K562 (cell line): ENCODE data around the gene MFSD11. TPM values are rescaled to one million over a fixed set of nuclear protein-coding genes. Genes with fewer than 3 reads are reported as not detected.

ENCODE experiments used
- ATAC-seq: fragments of 200-7000 bp; cut with Tn5 transposase; 3 replicates; pipeline ENCODE4 v1.9.1; 2020; ENCODE audit warnings: moderate library complexity
- BruUV-seq: library from RNA; stranded (reverse); fragments of 400-500 nt; replicated peaks from 2 replicates; lab custom pipeline; 2021; lab: Mats Ljungman, UMichigan
- CTCF ChIA-PET: fragments of 300-600 bp; formaldehyde crosslinking; extraction: SDS; loops from one replicate; lab custom pipeline; 2021; ENCODE audit warnings: low intra/inter-chr PET ratio; lab: Yijun Ruan, JAX
- POLR2A ChIA-PET: fragments of 300-600, 350-650 bp; sonication (Branson Sonifier 250); formaldehyde crosslinking; extraction: SDS; loops from one replicate; lab custom pipeline; 2021; ENCODE audit warnings: antibody characterized with exemption, inconsistent platforms; lab: Yijun Ruan, JAX
- DNase-seq, 4 experiments: peaks; one replicate each; pipeline versions ENCODE4 v3.0.0 to v3.0.0-alpha.2; 2011 to 2018; ENCODE audit warnings: low spot score in 3 of 4, mixed read lengths in 3 of 4; ENCODE audit errors: extremely low read depth in 1 of 4
- FAIRE-seq: peaks from 2 replicates; lab custom pipeline; 2011; peaks lifted over from hg19 to GRCh38; lab: Jason Lieb, UNC
- H2AFZ ChIP-seq: 2 replicates; pipeline ENCODE4 v1.6.0; 2011; ENCODE audit warnings: low read depth, low read length, control low read depth, inconsistent platforms
- H3K27ac ChIP-seq: fragments of 200-600 bp; 3 replicates; pipeline ENCODE4 v1.8.0; 2011; ENCODE audit warnings: low read depth, mild to moderate bottlenecking, control low read depth, inconsistent platforms, low read length, moderate library complexity, mixed read lengths; ENCODE audit errors: extremely low read depth
- H3K27me3 ChIP-seq, 2 experiments: fragments of 300-600 bp in 1 of 2; 2 replicates in 1 of 2; 3 replicates in 1 of 2; pipeline versions ENCODE4 v1.6.0 to v1.8.0; 2011; ENCODE audit warnings: inconsistent platforms in 2 of 2, low read length in 2 of 2, mild to moderate bottlenecking in 1 of 2, mixed read lengths in 1 of 2, moderate library complexity in 1 of 2; ENCODE audit not compliant: control insufficient read depth in 2 of 2, insufficient read depth in 2 of 2
- H3K36me3 ChIP-seq: fragments of 300-600 bp; 3 replicates; pipeline ENCODE4 v1.8.0; 2011; ENCODE audit warnings: mild to moderate bottlenecking, low read length, inconsistent platforms; ENCODE audit not compliant: control insufficient read depth, insufficient read depth
- H3K4me1 ChIP-seq, 2 experiments: fragments of 200-600 bp in 1 of 2; replicated peaks in 1 of 2; 2 replicates in 1 of 2; 3 replicates in 1 of 2; pipeline versions ENCODE4 v1.5.1 to v1.8.0; 2011; ENCODE audit warnings: inconsistent platforms in 2 of 2, low read length in 2 of 2, mild to moderate bottlenecking in 1 of 2, mixed read lengths in 1 of 2, moderate library complexity in 1 of 2; ENCODE audit not compliant: control insufficient read depth in 2 of 2, insufficient read depth in 2 of 2
- H3K4me2 ChIP-seq: 2 replicates; pipeline ENCODE4 v1.6.1; 2011; ENCODE audit warnings: low read length, control low read depth, inconsistent platforms, mixed read lengths; ENCODE audit not compliant: insufficient read depth
- H3K4me3 ChIP-seq: fragments of 200-600 bp; sonication (generic), shearing (Covaris generic); 2 replicates; pipeline ENCODE4 v1.5.1; 2016; ENCODE audit warnings: control low read depth, inconsistent platforms
- H3K79me2 ChIP-seq: fragments of 200-600 bp; 3 replicates; pipeline ENCODE4 v1.8.0; 2011; ENCODE audit warnings: low read length, inconsistent platforms; ENCODE audit not compliant: control insufficient read depth, insufficient read depth
- H3K9ac ChIP-seq, 2 experiments: 2 replicates each; pipeline versions ENCODE4 v1.6.0 to v1.6.1; 2011; ENCODE audit warnings: low read depth in 2 of 2, low read length in 2 of 2, control low read depth in 1 of 2, inconsistent platforms in 1 of 2, mild to moderate bottlenecking in 1 of 2, mixed read lengths in 1 of 2; ENCODE audit not compliant: insufficient read depth in 1 of 2
- H3K9me1 ChIP-seq: one replicate; pipeline ENCODE4 v1.6.0; 2011; ENCODE audit warnings: inconsistent platforms, mild to moderate bottlenecking, low read length, moderate library complexity; ENCODE audit not compliant: control insufficient read depth, insufficient read depth
- H3K9me3 ChIP-seq: replicated peaks from 2 replicates; pipeline ENCODE4 v1.5.1; 2011; ENCODE audit warnings: low read depth, low read length, inconsistent platforms; ENCODE audit not compliant: control insufficient read depth, insufficient read depth
- H4K20me1 ChIP-seq: replicated peaks from 2 replicates; pipeline ENCODE4 v1.6.1; 2011; ENCODE audit warnings: low read length, inconsistent platforms, mixed read lengths; ENCODE audit not compliant: control insufficient read depth, insufficient read depth
- ATF7 ChIP-seq: fragments of 450-650 bp; IDR thresholded peaks from 2 replicates; pipeline ENCODE4 v1.7.1; 2014; ENCODE audit warnings: mild to moderate bottlenecking, moderate library complexity
- L3MBTL2 ChIP-seq: fragments of 450-650 bp; IDR thresholded peaks from 2 replicates; pipeline ENCODE4 v1.6.1; 2016; ENCODE audit warnings: mild to moderate bottlenecking, moderate library complexity
- NCOA1 ChIP-seq: fragments of 450-650 bp; IDR thresholded peaks from 2 replicates; pipeline ENCODE4 v1.6.1; 2016; ENCODE audit warnings: low read depth
- XRCC4 ChIP-seq: IDR thresholded peaks from one replicate; pipeline ENCODE4 v1.6.1; 2011; ENCODE audit not compliant: insufficient read depth, insufficient read length; ENCODE audit errors: extremely low read depth
- ZBTB26 ChIP-seq: fragments of 450-650 bp; formaldehyde crosslinking; IDR thresholded peaks from 2 replicates; pipeline ENCODE4 v1.4.0; 2022; ENCODE audit warnings: missing genetic modification characterization
- WGBS: fragments of 100-300 bp; shearing (Covaris generic); methylation state at CpG from one replicate; pipeline ENCODE4 v1.1.6; 2016; ENCODE audit warnings: low coverage, mixed read lengths; ENCODE audit not compliant: insufficient coverage; ENCODE audit errors: missing lambda C conversion rate; 5-methylcytosine and 5-hydroxymethylcytosine counted together
- in situ Hi-C: fragments of 300-500 bp; cut with MboI; formaldehyde crosslinking; loops from 4 replicates; pipeline ENCODE4 v1.15.0; 2018; ENCODE audit warnings: inconsistent platforms, mixed read lengths
- intact Hi-C: fragments of 100-400 bp; cut with micrococcal nuclease; formaldehyde crosslinking; loops from 2 replicates; pipeline ENCODE4 v1.14.2; 2022
- polyA plus RNA-seq, 8 experiments: library from polyadenylated mRNA; depleted of rRNA in 4 of 8; stranded (reverse) in 5 of 8; unstranded in 3 of 8; fragments of >200 nt; fragmentation: Nextera tagmentation in 2 of 8; fragmentation: Illumina TruSeq in 1 of 8; extraction: Ambion mirVana in 2 of 8; extraction: Trizol in 1 of 8; gene quantifications; 2 replicates each; pipeline versions ENCODE4 v1.2.1 to v1.2.3, GENCODE V29; 2011 to 2014; ENCODE audit warnings: inconsistent platforms in 1 of 8, missing spikeins in 1 of 8
- total RNA-seq, 7 experiments: library from RNA; depleted of rRNA in 6 of 7; stranded (reverse); fragments of >200 nt in 6 of 7; fragmentation: Illumina TruSeq in 2 of 7; extraction: Trizol in 2 of 7; gene quantifications; 2 replicates each; pipeline versions ENCODE4 v1.2.1 to v1.2.3, GENCODE V29; 2011 to 2021; ENCODE audit warnings: low replicate concordance in 1 of 7

Gene MFSD11
- total and polyA plus RNA-seq, 9 of the 15 experiments (the other 6 are each of a cell fraction or from before 2014, with no cell fraction given) = 14.4 to 24.5 (median 19.9) TPM

DNA sequence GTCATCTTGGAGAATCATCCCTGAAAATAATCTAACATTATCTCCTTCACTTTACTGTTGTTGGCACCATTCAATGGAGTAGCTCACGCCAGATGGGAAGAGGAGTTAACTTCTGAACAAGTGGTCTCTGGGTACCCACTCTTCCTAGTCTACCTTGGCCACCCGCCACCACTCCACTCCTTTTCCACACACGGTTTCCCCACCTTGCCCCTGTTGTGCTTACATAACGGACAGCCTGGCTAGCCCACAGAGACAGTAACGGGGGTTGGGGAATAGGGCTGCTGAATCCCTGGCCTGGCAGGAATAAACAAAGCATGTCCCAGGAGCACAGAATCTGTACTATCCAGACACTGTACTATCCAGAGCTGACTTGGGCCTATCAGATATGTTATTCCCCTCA is 23.6 kb upstream of the MFSD11 start:
- Histone ChIP-seq H3K4me2 (no peak overlapping the region), H3K9ac (peak overlapping the region in 1 of 2 experiments; percentile 10; a peak in 1 of 4 replicates), H4K20me1 (peaks cover 4% of the 10 kb centered on the region; the same call in 1 of the 2 replicates), H3K9me1 (peaks cover 2% of the 10 kb centered on the region), H3K4me1 (peaks cover 32 to 41% of the 10 kb centered on the region in 2 experiments), H3K9me3 (no peaks in the 10 kb centered on the region), H3K36me3 (peaks cover 62% of the 10 kb centered on the region), H3K79me2 (peaks cover 12% of the 10 kb centered on the region; the same call in 2 of the 3 replicates), H3K4me3 (no peak overlapping the region), H3K27me3 (no peaks in the 10 kb centered on the region), H2AFZ (no peak overlapping the region), H3K27ac (no peak overlapping the region)
- DNase-seq = no peak
- POLR2A ChIA-PET = interaction anchor here (0.8 to 5.2 kb wide), 6 partner anchors 12 to 485 kb away, joined by 3 to 35 read pairs (median 5); partner anchors contain the start of genes JMJD6, METTL23, MFSD11 and SRSF2
- no peak for FAIRE-seq
- BruUV-seq = no TSS peak
- in situ Hi-C loops = no loop called here
- intact Hi-C loops = no loop called here
- 70% methylated on average over 5 of the region's 5 CpGs for WGBS
- no peak for TF ChIP-seq NCOA1
- no peak for TF ChIP-seq XRCC4
- no peak for TF ChIP-seq ZBTB26 (CRISPR knock-in tag)
- TF ChIP-seq ATF7 = no peak
- no peak for TF ChIP-seq L3MBTL2
- CTCF ChIA-PET = interaction anchor here (0.6 to 2.2 kb wide), 5 partner anchors 32 to 191 kb away, joined by 3 to 12 read pairs (median 3); no protein-coding TSS in a partner anchor
- ATAC-seq = no peak
